ENCODE results near the gene PARVA.

Gene PARVA

DNA sequence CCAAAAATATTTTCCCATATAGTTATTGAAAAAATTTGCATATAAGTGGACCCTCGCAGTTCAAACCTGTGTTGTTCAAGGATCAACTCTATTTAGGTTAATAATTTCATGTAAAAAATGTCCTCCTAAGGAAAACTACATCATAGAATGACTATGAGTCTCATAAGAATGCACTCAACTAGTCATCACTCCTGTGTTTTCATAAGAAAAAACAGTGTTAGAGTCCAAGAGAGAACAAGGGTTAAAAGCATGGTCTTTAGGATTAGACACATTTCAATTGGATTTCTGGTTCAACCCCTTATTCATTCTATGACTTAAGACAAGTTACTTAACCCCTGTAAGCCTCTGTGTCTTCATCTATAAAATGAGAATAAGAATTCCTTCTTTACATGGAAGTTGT, 5.1 kb downstream of the PARVA start:
- TF ChIP-seq POLR2AphosphoS5 (IDR thresholded peaks at IDR 0.05; ENCODE audit: low read depth, low read length) (no peak), TAF1 (IDR thresholded peaks at IDR 0.05; ENCODE audit: borderline replicate concordance, insufficient read depth, low read length) (no peak)
- TF ChIP-seq, protein P1, sequence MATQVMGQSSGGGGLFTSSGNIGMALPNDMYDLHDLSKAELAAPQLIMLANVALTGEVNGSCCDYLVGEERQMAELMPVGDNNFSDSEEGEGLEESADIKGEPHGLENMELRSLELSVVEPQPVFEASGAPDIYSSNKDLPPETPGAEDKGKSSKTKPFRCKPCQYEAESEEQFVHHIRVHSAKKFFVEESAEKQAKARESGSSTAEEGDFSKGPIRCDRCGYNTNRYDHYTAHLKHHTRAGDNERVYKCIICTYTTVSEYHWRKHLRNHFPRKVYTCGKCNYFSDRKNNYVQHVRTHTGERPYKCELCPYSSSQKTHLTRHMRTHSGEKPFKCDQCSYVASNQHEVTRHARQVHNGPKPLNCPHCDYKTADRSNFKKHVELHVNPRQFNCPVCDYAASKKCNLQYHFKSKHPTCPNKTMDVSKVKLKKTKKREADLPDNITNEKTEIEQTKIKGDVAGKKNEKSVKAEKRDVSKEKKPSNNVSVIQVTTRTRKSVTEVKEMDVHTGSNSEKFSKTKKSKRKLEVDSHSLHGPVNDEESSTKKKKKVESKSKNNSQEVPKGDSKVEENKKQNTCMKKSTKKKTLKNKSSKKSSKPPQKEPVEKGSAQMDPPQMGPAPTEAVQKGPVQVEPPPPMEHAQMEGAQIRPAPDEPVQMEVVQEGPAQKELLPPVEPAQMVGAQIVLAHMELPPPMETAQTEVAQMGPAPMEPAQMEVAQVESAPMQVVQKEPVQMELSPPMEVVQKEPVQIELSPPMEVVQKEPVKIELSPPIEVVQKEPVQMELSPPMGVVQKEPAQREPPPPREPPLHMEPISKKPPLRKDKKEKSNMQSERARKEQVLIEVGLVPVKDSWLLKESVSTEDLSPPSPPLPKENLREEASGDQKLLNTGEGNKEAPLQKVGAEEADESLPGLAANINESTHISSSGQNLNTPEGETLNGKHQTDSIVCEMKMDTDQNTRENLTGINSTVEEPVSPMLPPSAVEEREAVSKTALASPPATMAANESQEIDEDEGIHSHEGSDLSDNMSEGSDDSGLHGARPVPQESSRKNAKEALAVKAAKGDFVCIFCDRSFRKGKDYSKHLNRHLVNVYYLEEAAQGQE (IDR thresholded peaks at IDR 0.05; ENCODE audit: insufficient read depth in 1 of 2, low read depth in 2 of 2, low read length in 2 of 2): no peak

DNA sequence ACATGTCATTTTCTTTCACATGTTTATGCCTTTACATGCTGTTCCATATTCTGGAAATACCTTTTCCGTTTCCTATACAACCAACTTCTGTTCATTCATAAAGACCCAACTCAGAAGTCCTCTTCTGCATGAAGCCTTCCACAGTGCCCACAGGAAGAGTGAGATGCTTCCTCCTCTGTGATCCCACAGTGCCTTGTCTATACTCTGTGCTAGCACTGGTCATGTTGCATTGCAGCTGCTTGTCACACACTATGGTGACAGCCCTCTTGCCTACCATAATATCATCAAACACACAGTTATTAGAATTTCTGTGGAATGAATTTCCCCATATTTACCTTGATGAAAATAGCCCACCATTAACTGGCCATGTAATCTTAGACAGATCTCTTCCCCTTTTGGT, 8.9 kb downstream of the PARVA start:
- TF ChIP-seq POLR2AphosphoS5 (IDR thresholded peaks at IDR 0.05; ENCODE audit: low read depth, low read length) (no peak), FOXP2 (optimal IDR thresholded peaks at IDR 0.05; ENCODE audit: borderline replicate concordance, extremely low read depth, extremely low read length, insufficient read depth) (no peak), TAF1 (IDR thresholded peaks at IDR 0.05; ENCODE audit: borderline replicate concordance, insufficient read depth, low read length) (no peak), SIN3A (IDR thresholded peaks at IDR 0.05; ENCODE audit: borderline replicate concordance, insufficient read depth, low read length) (no peak)
- TF ChIP-seq, protein P1 (IDR thresholded peaks at IDR 0.05; ENCODE audit: insufficient read depth in 1 of 2, low read depth in 2 of 2, low read length in 2 of 2): no peak

DNA sequence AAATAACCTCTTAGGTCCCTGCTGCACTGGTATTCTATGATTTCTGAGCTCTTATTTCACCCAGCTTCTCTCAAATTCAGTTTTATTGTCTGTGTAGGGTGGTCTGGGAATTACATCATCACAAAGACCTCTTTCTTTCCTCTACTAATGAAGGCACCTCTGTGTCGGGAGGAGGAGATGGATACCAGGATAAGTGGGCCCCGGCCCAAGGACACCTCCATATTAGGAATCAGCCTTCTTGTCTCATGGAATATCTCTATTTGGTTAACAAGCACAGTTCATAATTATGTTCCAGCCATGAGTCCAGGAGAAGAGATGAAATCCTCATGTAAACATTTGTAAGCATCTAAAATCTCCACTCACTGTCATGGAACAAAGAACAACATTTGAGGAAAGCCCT, 9.4 kb downstream of the PARVA start:
- TF ChIP-seq POLR2AphosphoS5 (IDR thresholded peaks at IDR 0.05; ENCODE audit: low read depth, low read length) (no peak), FOXP2 (optimal IDR thresholded peaks at IDR 0.05; ENCODE audit: borderline replicate concordance, extremely low read depth, extremely low read length, insufficient read depth) (no peak), SIN3A (IDR thresholded peaks at IDR 0.05; ENCODE audit: borderline replicate concordance, insufficient read depth, low read length) (no peak), TAF1 (IDR thresholded peaks at IDR 0.05; ENCODE audit: borderline replicate concordance, insufficient read depth, low read length) (no peak)
- TF ChIP-seq, protein P1 (IDR thresholded peaks at IDR 0.05; ENCODE audit: insufficient read depth in 1 of 2, low read depth in 2 of 2, low read length in 2 of 2): no peak

DNA sequence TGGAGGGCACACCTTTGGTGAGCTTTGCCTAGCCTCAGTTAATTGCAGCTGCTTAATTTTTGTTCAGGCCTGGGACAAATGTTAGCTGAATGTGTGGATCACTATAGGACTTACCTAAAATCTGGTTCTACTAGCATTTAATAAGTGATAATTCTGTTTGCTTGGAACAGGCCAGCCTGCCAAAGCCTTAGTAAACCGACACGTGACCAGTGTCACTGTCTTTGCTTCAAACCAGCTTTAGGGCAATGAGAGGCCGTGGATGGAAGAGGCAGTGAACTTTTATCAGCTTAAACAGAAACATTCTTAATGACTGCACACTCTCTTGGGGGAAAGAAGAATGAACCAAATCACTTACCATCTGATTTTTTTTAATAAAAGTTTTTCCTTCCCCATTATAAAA, 10.8 kb downstream of the PARVA start:
- no peak for TF ChIP-seq SIN3A (IDR thresholded peaks at IDR 0.05; ENCODE audit: borderline replicate concordance, insufficient read depth, low read length)
- TF ChIP-seq TAF1 (IDR thresholded peaks at IDR 0.05; ENCODE audit: borderline replicate concordance, insufficient read depth, low read length): no peak
- TF ChIP-seq POLR2AphosphoS5 (IDR thresholded peaks at IDR 0.05; ENCODE audit: low read depth, low read length): no peak

DNA sequence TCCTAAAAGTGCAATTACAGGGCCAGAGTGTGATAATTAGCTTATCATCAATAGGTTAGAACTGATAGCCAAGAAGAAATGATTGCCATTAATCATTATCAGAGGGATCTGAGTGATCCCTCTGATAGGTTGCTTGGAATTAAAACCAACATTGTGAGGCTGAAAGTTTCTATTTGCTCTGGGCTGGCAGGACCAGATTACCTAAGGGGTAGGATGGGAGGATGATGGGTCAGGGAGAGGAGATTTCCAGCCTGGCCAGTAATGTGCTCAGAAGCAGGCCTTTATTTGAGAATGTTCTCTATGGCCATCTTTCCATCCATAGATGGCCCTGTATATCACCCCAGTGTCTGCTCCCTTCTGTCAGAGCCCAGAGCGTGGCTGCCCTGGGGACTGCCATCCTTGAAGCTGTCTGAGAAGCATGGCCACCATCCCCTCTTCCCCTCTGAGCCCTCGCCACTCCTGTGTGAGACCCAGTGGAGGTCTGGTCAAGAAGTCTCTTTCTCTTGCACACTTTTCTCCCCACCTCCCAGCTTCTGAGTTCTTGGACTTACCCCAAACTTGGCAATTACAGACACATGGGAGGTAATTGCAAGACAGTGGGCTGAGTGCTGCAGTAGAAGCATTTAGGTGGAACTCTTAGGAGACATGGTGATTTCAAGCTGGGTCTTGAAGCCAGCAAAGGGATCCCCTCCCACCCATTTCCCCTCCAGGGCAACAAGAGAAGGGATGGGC, 11.7 kb downstream of the PARVA start:
- TF ChIP-seq SIN3A (IDR thresholded peaks at IDR 0.05; ENCODE audit: borderline replicate concordance, insufficient read depth, low read length) (no peak), TAF1 (IDR thresholded peaks at IDR 0.05; ENCODE audit: borderline replicate concordance, insufficient read depth, low read length) (no peak)
- TF ChIP-seq, protein P1 (IDR thresholded peaks at IDR 0.05; ENCODE audit: insufficient read depth in 1 of 2, low read depth in 2 of 2, low read length in 2 of 2): no peak
